ENCODE measurements around the gene LEMD2. TPM values are rescaled to one million over a fixed set of nuclear protein-coding genes. Genes with fewer than 3 reads are reported as not detected.

The LEMD2 gene
- total and polyA plus RNA-seq, 2 experiments from 2014 or later: 21.5 to 67.5 TPM

DNA sequence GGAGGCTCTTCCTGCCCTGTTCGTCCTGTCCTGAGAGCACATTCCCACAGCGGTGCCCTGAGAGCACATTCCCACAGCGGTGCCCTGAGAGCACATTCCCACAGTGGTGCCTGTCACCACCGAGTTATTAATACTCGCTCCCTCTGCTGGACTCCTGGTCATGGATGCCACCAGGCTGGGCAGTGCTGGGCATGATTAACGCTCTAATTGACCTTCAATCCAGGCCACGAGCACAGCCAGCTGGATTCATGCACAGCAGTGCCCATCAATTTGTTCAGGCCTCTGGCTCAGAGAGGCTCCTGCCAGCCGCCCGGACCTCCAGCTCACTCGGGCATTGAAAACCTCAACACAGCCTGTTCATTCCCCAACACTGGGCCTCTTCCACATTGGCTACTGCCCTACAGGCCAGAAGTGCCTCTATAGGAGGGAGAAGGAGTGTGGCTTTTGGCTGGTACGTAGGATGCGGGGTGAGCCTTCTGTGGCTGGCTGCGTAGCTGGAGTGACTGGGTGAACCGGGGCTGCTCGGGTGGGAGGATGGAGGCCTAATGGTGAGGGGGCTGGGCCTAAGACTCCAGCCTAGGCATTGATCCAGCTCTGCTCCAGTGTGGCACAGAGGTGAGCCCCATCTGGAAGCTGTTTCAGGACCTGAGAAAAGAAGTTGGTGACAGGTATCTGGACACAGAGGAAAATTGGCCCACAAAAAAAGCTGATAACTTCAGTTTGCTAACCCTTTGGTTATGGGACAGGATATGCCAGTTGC lies 51.5 kb downstream of the LEMD2 start:
- Histone ChIP-seq H2AFZ (no peak overlapping the region), H3K4me3 (no peak overlapping the region), H3K9ac (no peak overlapping the region), H3K9me3 (ENCODE audit: low read depth) (no peaks in the 10 kb centered on the region), H3K4me1 (ENCODE audit: insufficient read depth) (no peaks in the 10 kb centered on the region), H3K9me2 (ENCODE audit: insufficient read depth) (no peaks in the 10 kb centered on the region), H3K79me2 (ENCODE audit: insufficient read depth) (no peaks in the 10 kb centered on the region), H3K4me2 (ENCODE audit: unreplicated experiment) (no peak overlapping the region), H3K27me3 (replicated peaks; ENCODE audit: insufficient read depth) (no peaks in the 10 kb centered on the region), H3K36me3 (ENCODE audit: low read depth) (no peaks in the 10 kb centered on the region), H3F3A (ENCODE audit: insufficient read depth) (no peaks in the 10 kb centered on the region), H4K20me1 (ENCODE audit: insufficient read depth) (no peaks in the 10 kb centered on the region), H3K27ac (no peak overlapping the region)
- in situ Hi-C loops (cut with MboI): no loop called here
- no peak for TF ChIP-seq EZH2 (IDR thresholded peaks at IDR 0.05; ENCODE audit: insufficient read depth, poor library complexity, severe bottlenecking)
- no peak for TF ChIP-seq EZH2phosphoT487 (IDR thresholded peaks at IDR 0.05; ENCODE audit: insufficient read depth, low read depth)
- no peak for DNase-seq
- WGBS, 2 experiments (ENCODE audit: low coverage in 1 of 2, low lambda C conversion rate in 2 of 2, missing lambda C conversion rate in 2 of 2): 88 to 92% methylated on average over 15 of the region's 15 CpGs

DNA sequence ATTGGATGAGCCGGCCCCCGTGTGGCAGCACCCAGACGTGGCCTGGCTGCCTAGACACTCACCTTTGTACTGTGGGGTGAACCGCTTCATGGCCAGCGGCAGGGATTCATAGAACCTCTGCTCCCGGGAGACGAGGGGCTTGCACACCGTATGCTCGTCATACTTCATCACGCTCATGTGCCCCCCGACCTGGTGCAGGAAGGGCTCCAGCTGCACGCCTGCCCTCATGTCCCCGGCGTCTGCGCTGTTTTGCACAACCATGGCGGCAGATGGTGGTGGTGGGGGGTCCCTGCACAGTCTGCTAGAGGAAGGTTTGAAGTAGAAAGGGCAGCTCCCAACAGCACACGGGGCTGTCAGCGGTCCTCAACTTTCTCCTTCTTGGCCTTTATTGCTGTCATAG lies 53.7 kb downstream of the LEMD2 start:
- no peak overlapping the region for H3K9ac ChIP-seq
- 75 to 78% methylated on average over 15 of the region's 18 CpGs for WGBS, 2 experiments (ENCODE audit: low coverage in 1 of 2, low lambda C conversion rate in 2 of 2, missing lambda C conversion rate in 2 of 2)
- no peaks in the 10 kb centered on the region for H4K20me1 ChIP-seq (ENCODE audit: insufficient read depth)
- H3K9me2 ChIP-seq (ENCODE audit: insufficient read depth): no peaks in the 10 kb centered on the region
- no peaks in the 10 kb centered on the region for H3K36me3 ChIP-seq (ENCODE audit: low read depth)
- no peak overlapping the region for H3K4me3 ChIP-seq
- no peak for TF ChIP-seq EZH2 (IDR thresholded peaks at IDR 0.05; ENCODE audit: insufficient read depth, poor library complexity, severe bottlenecking)
- TF ChIP-seq EZH2phosphoT487 (IDR thresholded peaks at IDR 0.05; ENCODE audit: insufficient read depth, low read depth): no peak
- DNase-seq: no peak
- H3K9me3 ChIP-seq (ENCODE audit: low read depth): no peaks in the 10 kb centered on the region
- no peaks in the 10 kb centered on the region for H3F3A ChIP-seq (ENCODE audit: insufficient read depth)
- H3K4me1 ChIP-seq (ENCODE audit: insufficient read depth): no peaks in the 10 kb centered on the region
- no peak overlapping the region for H3K27ac ChIP-seq
- in situ Hi-C loops (cut with MboI): no loop called here
- H3K79me2 ChIP-seq (ENCODE audit: insufficient read depth): no peaks in the 10 kb centered on the region
- no peaks in the 10 kb centered on the region for H3K27me3 ChIP-seq (replicated peaks; ENCODE audit: insufficient read depth)
- H2AFZ ChIP-seq: no peak overlapping the region
- no peak overlapping the region for H3K4me2 ChIP-seq (ENCODE audit: unreplicated experiment)

DNA sequence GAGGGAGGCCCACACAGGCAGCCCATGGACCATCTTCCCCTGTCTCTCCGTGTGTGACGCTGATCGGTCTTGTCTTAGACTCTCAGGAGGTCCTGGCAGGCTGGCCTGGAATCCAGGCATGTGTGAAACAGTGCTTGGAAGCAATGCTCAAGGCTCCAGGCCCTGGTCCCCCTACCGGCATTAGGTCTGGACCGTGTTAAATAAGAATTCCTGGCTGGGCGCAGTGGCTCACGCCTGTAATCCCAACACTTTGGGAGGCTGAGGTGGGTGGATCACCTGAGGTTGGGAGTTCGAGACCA lies 55.3 kb downstream of the LEMD2 start:
- no peak overlapping the region for H3K9ac ChIP-seq
- no peak for DNase-seq
- no peaks in the 10 kb centered on the region for H3K9me2 ChIP-seq (ENCODE audit: insufficient read depth)
- no peak overlapping the region for H3K4me2 ChIP-seq (ENCODE audit: unreplicated experiment)
- no peaks in the 10 kb centered on the region for H3K4me1 ChIP-seq (ENCODE audit: insufficient read depth)
- no peaks in the 10 kb centered on the region for H3K36me3 ChIP-seq (ENCODE audit: low read depth)
- TF ChIP-seq EZH2 (IDR thresholded peaks at IDR 0.05; ENCODE audit: insufficient read depth, poor library complexity, severe bottlenecking) (no peak), EZH2phosphoT487 (IDR thresholded peaks at IDR 0.05; ENCODE audit: insufficient read depth, low read depth) (no peak)
- no peak overlapping the region for H3K4me3 ChIP-seq
- H3F3A ChIP-seq (ENCODE audit: insufficient read depth): no peaks in the 10 kb centered on the region
- in situ Hi-C loops (cut with MboI): no loop called here
- no peak overlapping the region for H3K27ac ChIP-seq
- no peak overlapping the region for H2AFZ ChIP-seq
- H3K27me3 ChIP-seq (replicated peaks; ENCODE audit: insufficient read depth): no peaks in the 10 kb centered on the region
- H3K79me2 ChIP-seq (ENCODE audit: insufficient read depth): no peaks in the 10 kb centered on the region
- no peaks in the 10 kb centered on the region for H3K9me3 ChIP-seq (ENCODE audit: low read depth)
- no peaks in the 10 kb centered on the region for H4K20me1 ChIP-seq (ENCODE audit: insufficient read depth)
- WGBS, 2 experiments (ENCODE audit: low coverage in 1 of 2, low lambda C conversion rate in 2 of 2, missing lambda C conversion rate in 2 of 2): 79 to 82% methylated on average over 8 of the region's 8 CpGs

DNA sequence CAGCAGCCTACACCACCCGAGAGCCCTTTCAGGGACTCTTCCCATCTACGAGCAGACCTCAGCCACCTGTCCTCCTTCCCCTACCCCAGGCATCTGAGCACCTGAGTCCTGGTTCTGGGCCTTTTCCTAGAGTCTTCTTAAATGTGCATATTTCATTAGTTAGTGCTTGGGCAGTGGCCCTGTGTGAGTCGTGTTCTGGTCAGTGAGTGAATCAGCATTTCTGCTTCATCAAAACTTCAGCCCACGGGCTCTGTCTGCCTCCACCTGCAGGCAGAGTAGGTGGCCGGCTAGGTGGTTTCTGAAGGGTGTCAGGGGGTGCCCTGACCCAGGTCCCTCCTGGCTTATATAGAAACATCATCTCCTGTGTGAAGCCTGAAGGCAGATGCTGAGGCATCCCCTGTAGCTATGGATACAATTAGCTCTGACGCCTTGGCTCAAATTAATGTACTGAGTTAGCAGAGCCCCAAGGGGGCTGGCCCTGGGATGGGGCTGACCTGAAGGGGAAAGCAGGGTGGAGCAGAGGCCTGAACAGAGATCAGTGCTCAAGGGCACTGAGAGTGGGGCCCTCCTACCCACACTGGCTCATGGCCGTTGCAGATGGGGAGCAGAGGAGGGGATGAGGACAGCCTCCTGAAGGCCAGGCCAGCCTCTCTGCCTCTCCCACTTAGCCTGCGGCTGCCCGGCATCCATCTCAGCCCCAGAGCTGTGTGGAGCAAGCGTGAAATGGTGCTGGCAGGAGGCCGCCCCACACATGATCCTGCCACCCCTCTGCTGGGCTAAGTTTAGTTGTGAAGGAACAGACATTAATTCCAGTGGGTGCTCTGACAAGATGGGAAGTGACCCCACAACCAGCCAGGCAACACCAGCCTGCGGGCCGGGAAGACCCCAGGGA lies 55.9 kb downstream of the LEMD2 start:
- Histone ChIP-seq H3F3A (ENCODE audit: insufficient read depth) (no peaks in the 10 kb centered on the region), H3K4me1 (ENCODE audit: insufficient read depth) (no peaks in the 10 kb centered on the region), H4K20me1 (ENCODE audit: insufficient read depth) (no peaks in the 10 kb centered on the region), H3K27me3 (replicated peaks; ENCODE audit: insufficient read depth) (no peaks in the 10 kb centered on the region), H3K9me2 (ENCODE audit: insufficient read depth) (no peaks in the 10 kb centered on the region), H3K4me2 (ENCODE audit: unreplicated experiment) (no peak overlapping the region), H2AFZ (no peak overlapping the region), H3K9me3 (ENCODE audit: low read depth) (no peaks in the 10 kb centered on the region), H3K4me3 (no peak overlapping the region), H3K27ac (no peak overlapping the region), H3K36me3 (ENCODE audit: low read depth) (no peaks in the 10 kb centered on the region), H3K79me2 (ENCODE audit: insufficient read depth) (no peaks in the 10 kb centered on the region), H3K9ac (no peak overlapping the region)
- no peak for TF ChIP-seq EZH2 (IDR thresholded peaks at IDR 0.05; ENCODE audit: insufficient read depth, poor library complexity, severe bottlenecking)
- TF ChIP-seq EZH2phosphoT487 (IDR thresholded peaks at IDR 0.05; ENCODE audit: insufficient read depth, low read depth): no peak
- DNase-seq: peak; percentile 65
- in situ Hi-C loops (cut with MboI): no loop called here
- WGBS, 2 experiments (ENCODE audit: low coverage in 1 of 2, low lambda C conversion rate in 2 of 2, missing lambda C conversion rate in 2 of 2): 71 to 74% methylated on average over 12 to 13 of the region's 13 CpGs
